SK-N-SH treated with all-trans-retinoic acid at 6 μM for 48 hours (cell line): Measurements from ENCODE around the gene EDARADD.

Experiments
- ARNTL ChIP-seq: fragments of 450-650 bp; formaldehyde crosslinking; IDR thresholded peaks from 2 replicates; pipeline ENCODE4 v1.5.0; 2020; ENCODE audit warnings: low read depth, mild to moderate bottlenecking, moderate library complexity, borderline replicate concordance
- CREB5 ChIP-seq: fragments of 250-450 bp; sonication (Bioruptor Pico); IDR thresholded peaks from 2 replicates; pipeline ENCODE4 v1.5.1; 2020; ENCODE audit warnings: low read depth, mild to moderate bottlenecking, moderate library complexity
- CSDC2 ChIP-seq: fragments of 250-450 bp; sonication (Bioruptor Pico); IDR thresholded peaks from 2 replicates; pipeline ENCODE4 v1.5.0; 2020; ENCODE audit warnings: mild to moderate bottlenecking, moderate library complexity
- ESRRG ChIP-seq: fragments of 250-450 bp; sonication (Bioruptor Pico); IDR thresholded peaks from 2 replicates; pipeline ENCODE4 v1.6.1; 2021; ENCODE audit warnings: mild to moderate bottlenecking
- GLIS3 ChIP-seq: fragments of 250-450 bp; sonication (Bioruptor Pico); IDR thresholded peaks from 2 replicates; pipeline ENCODE4 v1.5.0; 2020; ENCODE audit warnings: mild to moderate bottlenecking, moderate library complexity
- PPARA ChIP-seq: fragments of 250-450 bp; sonication (Bioruptor Pico); IDR thresholded peaks from 2 replicates; pipeline ENCODE4 v1.5.0; 2020; ENCODE audit warnings: mild to moderate bottlenecking, borderline replicate concordance
- RARB ChIP-seq: fragments of 250-450 bp; sonication (Bioruptor Pico); IDR thresholded peaks from 2 replicates; pipeline ENCODE4 v1.8.0; 2021; ENCODE audit warnings: mild to moderate bottlenecking, moderate library complexity
- TCF4 ChIP-seq: fragments of 250-450 bp; sonication (Bioruptor Pico); IDR thresholded peaks from 2 replicates; pipeline ENCODE4 v1.8.0; 2021; ENCODE audit warnings: mild to moderate bottlenecking, moderate library complexity, borderline replicate concordance
- TOX ChIP-seq: fragments of 250-450 bp; sonication (Bioruptor Pico); IDR thresholded peaks from 2 replicates; pipeline ENCODE4 v1.8.0; 2021; ENCODE audit warnings: mild to moderate bottlenecking, moderate library complexity, borderline replicate concordance
- TSHZ2 ChIP-seq: fragments of 250-450 bp; sonication (Bioruptor Pico); IDR thresholded peaks from 2 replicates; pipeline ENCODE4 v1.5.0; 2020; ENCODE audit warnings: mild to moderate bottlenecking, moderate library complexity
- ZFP3 ChIP-seq: fragments of 250-450 bp; sonication (Bioruptor Pico); IDR thresholded peaks from 2 replicates; pipeline ENCODE4 v1.5.0; 2020; ENCODE audit warnings: mild to moderate bottlenecking, moderate library complexity
- ZFP30 ChIP-seq: fragments of 450-650 bp; formaldehyde crosslinking; IDR thresholded peaks from 2 replicates; pipeline ENCODE4 v1.5.0; 2022; ENCODE audit warnings: mild to moderate bottlenecking, moderate library complexity
- ZNF70 ChIP-seq: fragments of 450-650 bp; formaldehyde crosslinking; IDR thresholded peaks from 2 replicates; pipeline ENCODE4 v1.5.0; 2020; ENCODE audit warnings: mild to moderate bottlenecking, moderate library complexity
- TF ChIP-seq, protein P1 (sequence below): fragments of 250-450 bp; sonication (Bioruptor Pico); IDR thresholded peaks from 2 replicates; pipeline ENCODE4 v1.8.0; 2020; ENCODE audit warnings: mild to moderate bottlenecking, moderate library complexity, borderline replicate concordance

DNA sequence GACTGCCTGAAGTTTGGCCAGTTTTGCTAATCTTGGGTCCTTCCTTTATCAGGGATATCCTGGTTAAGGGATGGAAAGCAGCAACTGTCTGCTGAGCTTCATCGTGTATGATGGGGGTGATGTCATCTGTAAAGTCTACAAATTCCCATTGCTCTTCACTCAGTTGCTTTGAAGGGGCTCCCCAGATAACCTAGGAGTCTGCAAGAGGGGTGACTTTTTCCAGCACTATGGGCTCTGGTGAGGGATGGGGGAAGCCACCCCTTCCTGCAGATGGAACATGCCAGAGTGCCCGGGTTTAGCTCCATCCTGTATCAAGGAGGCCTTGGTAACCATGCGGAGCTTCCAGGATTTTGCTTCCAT, 28.4 kb downstream of the EDARADD start:
- TF ChIP-seq PPARA (CRISPR knock-in tag): no peak
- TF ChIP-seq CREB5 (CRISPR knock-in tag): no peak
- no peak for TF ChIP-seq ZNF70 (CRISPR knock-in tag)
- no peak for TF ChIP-seq RARB
- TF ChIP-seq TCF4: no peak
- TF ChIP-seq ESRRG (CRISPR knock-in tag): no peak
- TF ChIP-seq ZFP30: no peak
- no peak for TF ChIP-seq ARNTL (CRISPR knock-in tag)
- no peak for TF ChIP-seq GLIS3 (CRISPR knock-in tag)
- no peak for TF ChIP-seq CSDC2
- TF ChIP-seq TOX: no peak
- TF ChIP-seq TSHZ2 (CRISPR knock-in tag): no peak
- no peak for TF ChIP-seq ZFP3
- TF ChIP-seq, protein P1, sequence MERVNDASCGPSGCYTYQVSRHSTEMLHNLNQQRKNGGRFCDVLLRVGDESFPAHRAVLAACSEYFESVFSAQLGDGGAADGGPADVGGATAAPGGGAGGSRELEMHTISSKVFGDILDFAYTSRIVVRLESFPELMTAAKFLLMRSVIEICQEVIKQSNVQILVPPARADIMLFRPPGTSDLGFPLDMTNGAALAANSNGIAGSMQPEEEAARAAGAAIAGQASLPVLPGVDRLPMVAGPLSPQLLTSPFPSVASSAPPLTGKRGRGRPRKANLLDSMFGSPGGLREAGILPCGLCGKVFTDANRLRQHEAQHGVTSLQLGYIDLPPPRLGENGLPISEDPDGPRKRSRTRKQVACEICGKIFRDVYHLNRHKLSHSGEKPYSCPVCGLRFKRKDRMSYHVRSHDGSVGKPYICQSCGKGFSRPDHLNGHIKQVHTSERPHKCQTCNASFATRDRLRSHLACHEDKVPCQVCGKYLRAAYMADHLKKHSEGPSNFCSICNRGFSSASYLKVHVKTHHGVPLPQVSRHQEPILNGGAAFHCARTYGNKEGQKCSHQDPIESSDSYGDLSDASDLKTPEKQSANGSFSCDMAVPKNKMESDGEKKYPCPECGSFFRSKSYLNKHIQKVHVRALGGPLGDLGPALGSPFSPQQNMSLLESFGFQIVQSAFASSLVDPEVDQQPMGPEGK: no peak
